Right lobe of liver (tissue), 6 donors: Measurements from ENCODE around the gene BTN3A1. TPM values are rescaled to one million over a fixed set of nuclear protein-coding genes. Genes with fewer than 3 reads are reported as not detected.

ENCODE experiments used
- ATAC-seq, 4 donors: fragments of 200-7000 bp; cut with Tn5 transposase; one replicate each; pipeline ENCODE4 v1.9.1; 2020; ENCODE audit warnings: mild to moderate bottlenecking in 4 of 4, moderate library complexity in 4 of 4
- DNase-seq, 3 donors: peaks; one replicate each; pipeline ENCODE4 v3.0.0-alpha.2; 2020
- H3K27ac ChIP-seq, 3 donors: fragments of 200-600 bp; one replicate each; pipeline ENCODE4 v1.8.0; 2022
- H3K27me3 ChIP-seq, 2 donors: fragments of 200-600 bp; one replicate each; pipeline ENCODE4 v1.8.0; 2022
- H3K36me3 ChIP-seq, 4 donors: fragments of 200-600 bp; sonication (generic) in 1 of 4; one replicate each; pipeline versions ENCODE4 v1.5.1 to v1.8.0; 2017 to 2022; ENCODE audit warnings: control low read depth in 1 of 4
- H3K4me1 ChIP-seq, 4 donors: fragments of 200-600 bp; sonication (generic) in 1 of 4; one replicate each; pipeline versions ENCODE4 v1.5.1 to v1.8.0; 2017 to 2022; ENCODE audit warnings: control low read depth in 1 of 4
- H3K4me3 ChIP-seq, 3 donors: fragments of 200-600 bp; one replicate each; pipeline ENCODE4 v1.8.0; 2022
- H3K9me3 ChIP-seq, 4 donors: fragments of 200-600 bp; sonication (generic) in 1 of 4; one replicate each; pipeline versions ENCODE4 v1.5.1 to v1.8.0; 2017 to 2022; ENCODE audit warnings: control low read depth in 1 of 4
- CTCF ChIP-seq, 4 donors: fragments of 200-600 bp in 3 of 4; fragments of 450-650 bp in 1 of 4; IDR thresholded peaks; one replicate each; pipeline versions ENCODE4 v1.5.1 to v1.8.0; 2016 to 2022; ENCODE audit warnings: antibody characterized with exemption in 4 of 4, mild to moderate bottlenecking in 2 of 4
- POLR2A ChIP-seq: fragments of 450-650 bp; IDR thresholded peaks from one replicate; pipeline ENCODE4 v1.6.1; 2017; ENCODE audit warnings: antibody characterized with exemption, mild to moderate bottlenecking
- whole genome bisulfite sequencing: methylation state at CpG from one replicate; pipeline ENCODE4 v1.1.6; 2018; ENCODE audit warnings: low coverage, low lambda C conversion rate; ENCODE audit not compliant: insufficient coverage; ENCODE audit errors: missing lambda C conversion rate; 5-methylcytosine and 5-hydroxymethylcytosine counted together
- intact Hi-C, 2 donors: fragments of 100-400 bp; cut with DNase I; formaldehyde crosslinking; loops; one replicate each; pipeline versions ENCODE4 v1.11.2 to v1.14.1; 2022
- total RNA-seq, 6 experiments: library from RNA; depleted of rRNA in 2 of 6; stranded (reverse); fragments of >200 nt in 2 of 6; fragmentation: NEBNext Ultra II Directional in 3 of 6; extraction: Animal tissue kit (Norgen Biotek cat#: 25700) in 3 of 6; gene quantifications; one replicate each; pipeline versions ENCODE4 v1.1.0 to v1.2.4, GENCODE V29; 2016 to 2023
- donor health status: DM: no; HTN: yes; CAD: no.
- donor health status: DM: no; HTN: no; CAD: no.
- donor health status: DM: no; HTN: no; CAD: no.
- donor health status: DM: no; HTN: yes; CAD: no.
- donor health status: DM: no; HTN: yes; CAD: no.

Gene BTN3A1
- total RNA-seq, 6 experiments from 2014 or later: 9.0 to 15.9 (median 10.6) TPM

GRCh38 chr6:26401389-26401986 lies 587 bp upstream of the BTN3A1 start:
- peak; percentile 14 to 34 (median 28) for ATAC-seq
- intact Hi-C loops: no loop called here
- TF ChIP-seq CTCF (IDR thresholded peaks at IDR 0.05) (no peak), POLR2A (no peak)
- Histone ChIP-seq H3K9me3 (no peaks in the 10 kb centered on the region), H3K36me3 (peaks cover 0 to 2% (median under 1%) of the 10 kb centered on the region in 4 donors), H3K27ac (peak overlapping the region; percentile 78 to 91 (median 81)), H3K4me1 (peaks cover 0 to 11% (median 3%) of the 10 kb centered on the region in 4 donors), H3K4me3 (peak overlapping the region; percentile 32 to 61 (median 56)), H3K27me3 (no peaks in the 10 kb centered on the region)
- no peak for DNase-seq
- WGBS: 21% methylated on average over 7 of the region's 7 CpGs

GRCh38 chr6:26403893-26404292 lies 1.8 kb downstream of the BTN3A1 start:
- 62% methylated on average over 3 of the region's 3 CpGs for WGBS
- TF ChIP-seq POLR2A (no peak), CTCF (IDR thresholded peaks at IDR 0.05) (no peak)
- H3K9me3 ChIP-seq: no peaks in the 10 kb centered on the region
- DNase-seq (no peak), ATAC-seq (no peak)
- intact Hi-C loops: no loop called here
- H3K27me3 ChIP-seq: no peaks in the 10 kb centered on the region
- H3K36me3 ChIP-seq: peaks cover 0 to 19% (median 4%) of the 10 kb centered on the region in 4 donors
- no peak overlapping the region for H3K4me3 ChIP-seq
- H3K27ac ChIP-seq: no peak overlapping the region
- H3K4me1 ChIP-seq: peaks cover 0 to 11% (median 3%) of the 10 kb centered on the region in 4 donors

DNA sequence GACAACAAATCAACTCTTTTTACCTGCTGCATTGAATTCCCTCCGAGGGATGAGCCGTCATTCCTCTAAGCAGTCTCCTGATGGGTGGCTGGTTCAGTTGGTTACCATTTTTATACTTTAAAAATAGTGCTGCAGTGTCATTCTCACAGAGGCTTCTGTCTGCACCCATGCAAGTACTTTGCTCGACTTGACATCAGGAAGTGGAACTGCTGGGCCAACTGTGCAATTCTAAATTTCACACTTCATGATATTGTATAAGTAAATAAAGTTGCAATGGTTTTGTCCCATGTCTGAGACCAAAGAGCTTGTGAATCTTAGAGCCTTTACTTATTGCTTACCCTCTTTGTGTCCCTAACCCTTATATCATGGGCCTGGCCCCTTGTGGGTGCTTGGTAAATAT lies 2.5 kb downstream of the BTN3A1 start:
- 73% methylated on average over 3 of the region's 3 CpGs for WGBS
- Histone ChIP-seq H3K4me1 (peaks cover 0 to 11% (median 3%) of the 10 kb centered on the region in 4 donors), H3K36me3 (peaks cover 0 to 24% (median 4%) of the 10 kb centered on the region in 4 donors), H3K4me3 (no peak overlapping the region), H3K27me3 (no peaks in the 10 kb centered on the region), H3K27ac (no peak overlapping the region), H3K9me3 (no peaks in the 10 kb centered on the region)
- intact Hi-C loops: no loop called here
- no peak for DNase-seq
- TF ChIP-seq CTCF (IDR thresholded peaks at IDR 0.05) (no peak), POLR2A (no peak)
- ATAC-seq: no peak

GRCh38 chr6:26408828-26409730 lies 7.0 kb downstream of the BTN3A1 start:
- no peak for DNase-seq
- TF ChIP-seq POLR2A (no peak), CTCF (IDR thresholded peaks at IDR 0.05) (no peak)
- H3K27me3 ChIP-seq: no peaks in the 10 kb centered on the region
- H3K27ac ChIP-seq: no peak overlapping the region
- intact Hi-C loops: no loop called here
- H3K9me3 ChIP-seq: no peaks in the 10 kb centered on the region
- 93% methylated on average over 8 of the region's 10 CpGs for WGBS
- H3K4me1 ChIP-seq: no peaks in the 10 kb centered on the region
- ATAC-seq: no peak
- H3K4me3 ChIP-seq: no peak overlapping the region
- H3K36me3 ChIP-seq: peaks cover 4 to 41% (median 5%) of the 10 kb centered on the region in 4 donors
